ENCODE measurements around the gene ARTN.
A peak's percentile ranks its signal among the peaks of the same experiment; 100 is the strongest.

Gene ARTN

GRCh38 chr1:43960798-43961197, 27.2 kb downstream of the ARTN start:
- Mint-ChIP-seq H3K9me3 (no peaks in the 10 kb centered on the region), H3K27ac (no peak overlapping the region), H3K4me1 (no peaks in the 10 kb centered on the region), H3K27me3 (ENCODE audit: low read depth, poor library complexity) (no peaks in the 10 kb centered on the region), H3K36me3 (ENCODE audit: low read depth) (peaks cover 16% of the 10 kb centered on the region), H3K4me3 (no peak overlapping the region)
- TF ChIP-seq CTCF (IDR thresholded peaks at IDR 0.05), result no peak
- DNase-seq, result no peak

GRCh38 chr1:43961692-43962091, 28.1 kb downstream of the ARTN start:
- H3K4me3 Mint-ChIP-seq, result no peak overlapping the region
- no peaks in the 10 kb centered on the region for H3K9me3 Mint-ChIP-seq
- TF ChIP-seq CTCF (IDR thresholded peaks at IDR 0.05), result no peak

GRCh38 chr1:43962324-43962723, 28.7 kb downstream of the ARTN start:
- Mint-ChIP-seq H3K27me3 (ENCODE audit: low read depth, poor library complexity) (no peaks in the 10 kb centered on the region), H3K36me3 (ENCODE audit: low read depth) (peaks cover 16% of the 10 kb centered on the region), H3K4me3 (no peak overlapping the region), H3K9me3 (no peaks in the 10 kb centered on the region), H3K4me1 (no peaks in the 10 kb centered on the region), H3K27ac (peak overlapping the region; percentile 7)
- no peak for TF ChIP-seq CTCF (IDR thresholded peaks at IDR 0.05)
- no peak for DNase-seq

More at GRCh38 chr1:43961692-43962091, 28.1 kb downstream of the ARTN start:
- Mint-ChIP-seq H3K4me1 (no peaks in the 10 kb centered on the region), H3K27ac (no peak overlapping the region), H3K27me3 (ENCODE audit: low read depth, poor library complexity) (no peaks in the 10 kb centered on the region), H3K36me3 (ENCODE audit: low read depth) (peaks cover 17% of the 10 kb centered on the region)
- DNase-seq, result no peak

GRCh38 chr1:43963006-43963405, 29.4 kb downstream of the ARTN start:
- no peak for DNase-seq
- H3K4me1 Mint-ChIP-seq, result no peaks in the 10 kb centered on the region
- no peak for TF ChIP-seq CTCF (IDR thresholded peaks at IDR 0.05)
- no peak overlapping the region for H3K4me3 Mint-ChIP-seq
- no peaks in the 10 kb centered on the region for H3K27me3 Mint-ChIP-seq (ENCODE audit: low read depth, poor library complexity)
- peaks cover 18% of the 10 kb centered on the region for H3K36me3 Mint-ChIP-seq (ENCODE audit: low read depth)
- H3K9me3 Mint-ChIP-seq, result peaks cover 2% of the 10 kb centered on the region
- H3K27ac Mint-ChIP-seq, result no peak overlapping the region

- no peak overlapping the region for H3K4me3 Mint-ChIP-seq
- H3K27me3 Mint-ChIP-seq (ENCODE audit: low read depth, poor library complexity), result no peaks in the 10 kb centered on the region
- no peak overlapping the region for H3K27ac Mint-ChIP-seq
- H3K36me3 Mint-ChIP-seq (ENCODE audit: low read depth), result peaks cover 21% of the 10 kb centered on the region
- no peak for DNase-seq
- H3K9me3 Mint-ChIP-seq, result peaks cover 10% of the 10 kb centered on the region
- no peaks in the 10 kb centered on the region for H3K4me1 Mint-ChIP-seq
- TF ChIP-seq CTCF (IDR thresholded peaks at IDR 0.05), result no peak
Observed at GRCh38 chr1:43963890-43964289, 30.3 kb downstream of the ARTN start.

- peaks cover 10% of the 10 kb centered on the region for H3K9me3 Mint-ChIP-seq
- peaks cover 21% of the 10 kb centered on the region for H3K36me3 Mint-ChIP-seq (ENCODE audit: low read depth)
- no peak for TF ChIP-seq CTCF (IDR thresholded peaks at IDR 0.05)
- H3K4me3 Mint-ChIP-seq, result no peak overlapping the region
- H3K27me3 Mint-ChIP-seq (ENCODE audit: low read depth, poor library complexity), result no peaks in the 10 kb centered on the region
- no peak for DNase-seq
- peaks cover 10% of the 10 kb centered on the region for H3K4me1 Mint-ChIP-seq
- no peak overlapping the region for H3K27ac Mint-ChIP-seq
Observed at GRCh38 chr1:43965316-43965715, 31.7 kb downstream of the ARTN start.

Measured in nephron progenitor cell (in vitro differentiated cells).